ENCODE data around the gene PCTP.

The PCTP gene

GRCh38 chr17:55750750-55751657 is at the start of gene PCTP:
Gene PCTP, plus strand, starts transcription at chr17:55751051. Its CDS starts 53 bp downstream, at chr17:55751104.
- peak; percentile 83 for DNase-seq (ENCODE audit: low read depth)

- no peak for DNase-seq (ENCODE audit: low read depth)
These were observed 48.7 kb upstream of the PCTP start for GRCh38 chr17:55702150-55702549.

GRCh38 chr17:55704401-55704800 is 46.5 kb upstream of the PCTP start:
- DNase-seq (ENCODE audit: low read depth) = no peak

- DNase-seq (ENCODE audit: low read depth) = no peak
These were observed 45.0 kb upstream of the PCTP start for GRCh38 chr17:55705847-55706246.

GRCh38 chr17:55706808-55707773 is 43.8 kb upstream of the PCTP start:
- no peak for DNase-seq (ENCODE audit: low read depth)

GRCh38 chr17:55708175-55708974 is 42.5 kb upstream of the PCTP start:
- DNase-seq (ENCODE audit: low read depth) = no peak

GRCh38 chr17:55709440-55709839 is 41.4 kb upstream of the PCTP start:
- no peak for DNase-seq (ENCODE audit: low read depth)

- DNase-seq (ENCODE audit: low read depth) = no peak
These were observed 40.9 kb upstream of the PCTP start for GRCh38 chr17:55709984-55710383.

- no peak for DNase-seq (ENCODE audit: low read depth)
These were observed 40.4 kb upstream of the PCTP start for GRCh38 chr17:55710410-55710809.

GRCh38 chr17:55710829-55711496 is 39.9 kb upstream of the PCTP start:
- no peak for DNase-seq (ENCODE audit: low read depth)

GRCh38 chr17:55717432-55717831 is 33.4 kb upstream of the PCTP start:
- DNase-seq (ENCODE audit: low read depth) = no peak

- no peak for DNase-seq (ENCODE audit: low read depth)
These were observed 32.7 kb upstream of the PCTP start for GRCh38 chr17:55717898-55718735.

- no peak for DNase-seq (ENCODE audit: low read depth)
These were observed 29.7 kb upstream of the PCTP start for GRCh38 chr17:55720919-55721836.

- DNase-seq (ENCODE audit: low read depth) = no peak
These were observed 28.7 kb upstream of the PCTP start for GRCh38 chr17:55722016-55722736.

- no peak for DNase-seq (ENCODE audit: low read depth)
These were observed 27.9 kb upstream of the PCTP start, which contains the start of gene TMEM100 for GRCh38 chr17:55722742-55723487. Gene TMEM100, minus strand, starts transcription at chr17:55722864. Its CDS starts 1,794 bp downstream, at chr17:55721070.

- DNase-seq (ENCODE audit: low read depth) = no peak
These were observed 27.4 kb upstream of the PCTP start for GRCh38 chr17:55723488-55723848.

GRCh38 chr17:55726440-55726839 is 24.4 kb upstream of the PCTP start:
- DNase-seq (ENCODE audit: low read depth) = no peak

GRCh38 chr17:55727275-55727674 is 23.6 kb upstream of the PCTP start:
- no peak for DNase-seq (ENCODE audit: low read depth)
